Vagina (tissue), 2 donors: ENCODE measurements around the gene DDX21.

ENCODE experiments used
- POLR2A ChIP-seq, 2 donors: fragments of 450-650 bp; IDR thresholded peaks; one replicate each; pipeline ENCODE4 v1.6.1; 2017; ENCODE audit warnings: antibody characterized with exemption in 2 of 2, mild to moderate bottlenecking in 2 of 2, moderate library complexity in 2 of 2
- POLR2AphosphoS5 ChIP-seq, 2 donors: sonication (generic); formaldehyde crosslinking; IDR thresholded peaks; one replicate each; pipeline ENCODE4 v1.9.0; 2017; ENCODE audit warnings: antibody characterized with exemption in 2 of 2, mild to moderate bottlenecking in 2 of 2, low read depth in 1 of 2; ENCODE audit not compliant: insufficient read depth in 1 of 2
- TF ChIP-seq, protein P1 (sequence below), 3 experiments: fragments of 450-650 bp in 2 of 3; fragments of 200-600 bp in 1 of 3; sonication (generic) in 1 of 3; IDR thresholded peaks; one replicate each; pipeline ENCODE4 v1.5.1; 2017 to 2019; ENCODE audit warnings: antibody characterized with exemption in 3 of 3, mild to moderate bottlenecking in 2 of 3, moderate library complexity in 2 of 3

DNA sequence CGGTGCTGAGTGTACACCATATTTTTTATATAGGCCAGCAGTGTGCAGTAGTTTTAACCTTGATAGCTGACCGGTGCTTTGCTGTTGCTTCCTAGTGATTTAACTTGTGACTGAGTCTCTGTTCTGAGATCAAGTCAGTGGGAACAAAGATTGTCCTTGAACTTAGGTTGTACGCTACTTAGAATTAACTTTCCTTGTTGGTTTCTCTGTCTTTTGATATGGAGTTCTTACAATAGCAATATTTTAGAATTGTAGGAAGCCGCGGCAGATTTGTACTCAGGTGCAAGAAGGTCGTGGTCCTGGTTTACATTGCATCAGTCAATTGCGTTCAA lies 1.3 kb downstream of the DDX21 start:
- TF ChIP-seq POLR2AphosphoS5 (IDR thresholded peaks at IDR 0.05; ENCODE audit: insufficient read depth in 1 of 2, low read depth in 1 of 2) = no peak
- TF ChIP-seq, protein P1, sequence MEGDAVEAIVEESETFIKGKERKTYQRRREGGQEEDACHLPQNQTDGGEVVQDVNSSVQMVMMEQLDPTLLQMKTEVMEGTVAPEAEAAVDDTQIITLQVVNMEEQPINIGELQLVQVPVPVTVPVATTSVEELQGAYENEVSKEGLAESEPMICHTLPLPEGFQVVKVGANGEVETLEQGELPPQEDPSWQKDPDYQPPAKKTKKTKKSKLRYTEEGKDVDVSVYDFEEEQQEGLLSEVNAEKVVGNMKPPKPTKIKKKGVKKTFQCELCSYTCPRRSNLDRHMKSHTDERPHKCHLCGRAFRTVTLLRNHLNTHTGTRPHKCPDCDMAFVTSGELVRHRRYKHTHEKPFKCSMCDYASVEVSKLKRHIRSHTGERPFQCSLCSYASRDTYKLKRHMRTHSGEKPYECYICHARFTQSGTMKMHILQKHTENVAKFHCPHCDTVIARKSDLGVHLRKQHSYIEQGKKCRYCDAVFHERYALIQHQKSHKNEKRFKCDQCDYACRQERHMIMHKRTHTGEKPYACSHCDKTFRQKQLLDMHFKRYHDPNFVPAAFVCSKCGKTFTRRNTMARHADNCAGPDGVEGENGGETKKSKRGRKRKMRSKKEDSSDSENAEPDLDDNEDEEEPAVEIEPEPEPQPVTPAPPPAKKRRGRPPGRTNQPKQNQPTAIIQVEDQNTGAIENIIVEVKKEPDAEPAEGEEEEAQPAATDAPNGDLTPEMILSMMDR (IDR thresholded peaks at IDR 0.05) = no peak
- no peak for TF ChIP-seq POLR2A (IDR thresholded peaks at IDR 0.05)
